Mammary microvascular endothelial cell (primary cell): ENCODE results near the gene GABRG3. TPM values are rescaled to one million over a fixed set of nuclear protein-coding genes. Genes with fewer than 3 reads are reported as not detected.

ENCODE experiments used
- total RNA-seq: library from RNA; depleted of rRNA; stranded (reverse); fragments of >200 nt; gene quantifications from 2 replicates; pipeline ENCODE4 v1.2.3, GENCODE V29; 2015

Gene GABRG3
- not detected in 2 replicates for total RNA-seq

DNA sequence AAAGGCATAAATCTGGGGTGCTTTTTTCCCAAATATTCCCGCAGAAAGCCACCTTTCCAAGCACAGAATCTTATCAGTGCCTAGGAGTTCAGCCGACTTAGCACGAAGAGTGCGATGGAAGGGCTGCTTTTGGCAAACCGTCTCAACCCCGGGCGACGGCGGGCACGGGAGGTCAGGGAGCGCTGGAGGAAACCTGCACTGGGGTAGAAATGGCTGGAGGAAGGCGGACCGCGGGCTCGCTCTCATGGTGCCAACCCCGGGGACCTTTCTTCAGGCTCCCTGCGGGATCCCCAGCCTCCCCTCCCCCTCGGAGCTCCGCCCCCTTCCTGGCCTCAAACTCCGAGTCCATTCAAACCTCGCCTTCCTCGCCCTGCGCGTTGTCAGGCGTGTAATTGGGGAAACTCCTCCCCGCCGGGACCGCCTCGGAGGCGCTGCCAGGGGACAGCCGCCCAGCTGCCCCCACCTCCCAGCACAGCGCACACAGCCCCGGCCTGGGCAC is at the start of gene GABRG3:
Gene GABRG3 (plus strand): TSS at position 470 of the 499 bp plus-strand sequence.

Other genes starting within 250 kb of the GABRG3 start
- gene GABRB3, start 198.1 kb upstream of the GABRG3 start, total RNA-seq = not detected in 2 replicates
- not detected in 2 replicates for gene GABRA5, start 104.1 kb upstream of the GABRG3 start, total RNA-seq